SK-N-SH treated with all-trans-retinoic acid at 6 μM for 48 hours (cell line): ENCODE data around the gene GNS.

ENCODE experiments used
- ARNTL ChIP-seq: fragments of 450-650 bp; formaldehyde crosslinking; IDR thresholded peaks from 2 replicates; pipeline ENCODE4 v1.5.0; 2020; ENCODE audit warnings: low read depth, mild to moderate bottlenecking, moderate library complexity, borderline replicate concordance
- CSDC2 ChIP-seq: fragments of 250-450 bp; sonication (Bioruptor Pico); IDR thresholded peaks from 2 replicates; pipeline ENCODE4 v1.5.0; 2020; ENCODE audit warnings: mild to moderate bottlenecking, moderate library complexity
- GLIS3 ChIP-seq: fragments of 250-450 bp; sonication (Bioruptor Pico); IDR thresholded peaks from 2 replicates; pipeline ENCODE4 v1.5.0; 2020; ENCODE audit warnings: mild to moderate bottlenecking, moderate library complexity
- ISL1 ChIP-seq: fragments of 250-450 bp; sonication (Bioruptor Pico); IDR thresholded peaks from 2 replicates; pipeline ENCODE4 v2.1.2; 2022; ENCODE audit warnings: mild to moderate bottlenecking, moderate library complexity
- OSR1 ChIP-seq: fragments of 250-450 bp; sonication (Bioruptor Pico); IDR thresholded peaks from 2 replicates; pipeline ENCODE4 v1.8.0; 2022; ENCODE audit warnings: moderate library complexity, mild to moderate bottlenecking, inconsistent platforms
- RARB ChIP-seq: fragments of 250-450 bp; sonication (Bioruptor Pico); IDR thresholded peaks from 2 replicates; pipeline ENCODE4 v1.8.0; 2021; ENCODE audit warnings: mild to moderate bottlenecking, moderate library complexity
- ZFP30 ChIP-seq: fragments of 450-650 bp; formaldehyde crosslinking; IDR thresholded peaks from 2 replicates; pipeline ENCODE4 v1.5.0; 2022; ENCODE audit warnings: mild to moderate bottlenecking, moderate library complexity
- ZNF70 ChIP-seq: fragments of 450-650 bp; formaldehyde crosslinking; IDR thresholded peaks from 2 replicates; pipeline ENCODE4 v1.5.0; 2020; ENCODE audit warnings: mild to moderate bottlenecking, moderate library complexity

GRCh38 chr12:64736771-64737170, 22.4 kb downstream of the GNS start:
- TF ChIP-seq RARB (CRISPR knock-in tag) (no peak), ZFP30 (CRISPR knock-in tag) (no peak), ISL1 (CRISPR knock-in tag) (no peak), GLIS3 (CRISPR knock-in tag) (no peak), CSDC2 (CRISPR knock-in tag) (no peak), OSR1 (CRISPR knock-in tag) (no peak), ARNTL (CRISPR knock-in tag) (no peak), ZNF70 (CRISPR knock-in tag) (no peak)
